AG04450 (cell line): ENCODE results near the gene ADGRD2. TPM values are rescaled to one million over a fixed set of nuclear protein-coding genes. Genes with fewer than 3 reads are reported as not detected.

Experiments used
- CTCF ChIA-PET: fragments of 300-600, 350-600 bp; formaldehyde crosslinking; extraction: SDS; loops from one replicate; lab custom pipeline; 2022; ENCODE audit warnings: antibody characterized with exemption, inconsistent platforms; lab: Charles Lee
- POLR2A ChIA-PET: fragments of 350-600 bp; formaldehyde crosslinking; extraction: SDS; loops from one replicate; lab custom pipeline; 2021; ENCODE audit warnings: antibody characterized with exemption, inconsistent platforms; lab: Yijun Ruan, JAX
- DNase-seq: peaks from one replicate; pipeline ENCODE4 v3.0.0-alpha.2; 2011; ENCODE audit warnings: low read depth, low spot score
- H3K27ac ChIP-seq: one replicate; pipeline ENCODE4 v1.5.1; 2012; ENCODE audit warnings: low read depth, low read length, control low read depth
- H3K27me3 ChIP-seq: one replicate; pipeline ENCODE4 v1.6.0; 2012; ENCODE audit warnings: low read length; ENCODE audit not compliant: control insufficient read depth, insufficient read depth
- H3K4me3 ChIP-seq: 2 replicates; pipeline ENCODE4 v1.5.1; 2011; ENCODE audit warnings: mild to moderate bottlenecking, low read depth, low read length, control low read depth
- H3K9me3 ChIP-seq: 2 replicates; pipeline ENCODE4 v1.5.1; 2012; ENCODE audit warnings: low read length; ENCODE audit not compliant: control insufficient read depth, insufficient read depth
- polyA plus RNA-seq: library from polyadenylated mRNA; depleted of rRNA; stranded (reverse); fragments of >200 nt; gene quantifications from 2 replicates; pipeline ENCODE4 v1.2.3, GENCODE V29; 2011
- TF ChIP-seq, protein P1 (sequence below): IDR thresholded peaks from 2 replicates; pipeline ENCODE4 v1.5.1; 2011; ENCODE audit warnings: low read depth, low read length, control low read depth, inconsistent platforms

ADGRD2 gene
- polyA plus RNA-seq, 1 experiment: not detected

- no peak overlapping the region for H3K27ac ChIP-seq
- no peak overlapping the region for H3K4me3 ChIP-seq
- no peak for DNase-seq
- no peaks in the 10 kb centered on the region; the same call in 1 of the 2 replicates for H3K9me3 ChIP-seq
- H3K27me3 ChIP-seq: peaks cover 79% of the 10 kb centered on the region
- CTCF ChIA-PET: no interaction called here
- POLR2A ChIA-PET: interaction anchor here (0.7 kb wide), 1 partner anchor 24 kb away, joined by 4 read pairs; no protein-coding TSS in a partner anchor
- TF ChIP-seq, protein P1, sequence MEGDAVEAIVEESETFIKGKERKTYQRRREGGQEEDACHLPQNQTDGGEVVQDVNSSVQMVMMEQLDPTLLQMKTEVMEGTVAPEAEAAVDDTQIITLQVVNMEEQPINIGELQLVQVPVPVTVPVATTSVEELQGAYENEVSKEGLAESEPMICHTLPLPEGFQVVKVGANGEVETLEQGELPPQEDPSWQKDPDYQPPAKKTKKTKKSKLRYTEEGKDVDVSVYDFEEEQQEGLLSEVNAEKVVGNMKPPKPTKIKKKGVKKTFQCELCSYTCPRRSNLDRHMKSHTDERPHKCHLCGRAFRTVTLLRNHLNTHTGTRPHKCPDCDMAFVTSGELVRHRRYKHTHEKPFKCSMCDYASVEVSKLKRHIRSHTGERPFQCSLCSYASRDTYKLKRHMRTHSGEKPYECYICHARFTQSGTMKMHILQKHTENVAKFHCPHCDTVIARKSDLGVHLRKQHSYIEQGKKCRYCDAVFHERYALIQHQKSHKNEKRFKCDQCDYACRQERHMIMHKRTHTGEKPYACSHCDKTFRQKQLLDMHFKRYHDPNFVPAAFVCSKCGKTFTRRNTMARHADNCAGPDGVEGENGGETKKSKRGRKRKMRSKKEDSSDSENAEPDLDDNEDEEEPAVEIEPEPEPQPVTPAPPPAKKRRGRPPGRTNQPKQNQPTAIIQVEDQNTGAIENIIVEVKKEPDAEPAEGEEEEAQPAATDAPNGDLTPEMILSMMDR: no peak
Measured at GRCh38 chr9:124495126-124496074, 45.1 kb downstream of the ADGRD2 start.

GRCh38 chr9:124496075-124496449 is 45.8 kb downstream of the ADGRD2 start:
- Histone ChIP-seq H3K4me3 (no peak overlapping the region), H3K9me3 (no peaks in the 10 kb centered on the region; the same call in 1 of the 2 replicates), H3K27me3 (peaks cover 80% of the 10 kb centered on the region), H3K27ac (no peak overlapping the region)
- ChIA-PET CTCF (no interaction called here), POLR2A (interaction anchor here (0.7 kb wide), 1 partner anchor 24 kb away, joined by 4 read pairs; no protein-coding TSS in a partner anchor)
- DNase-seq: no peak
- TF ChIP-seq, protein P1: no peak

- ChIA-PET CTCF (no interaction called here), POLR2A (no interaction called here)
- TF ChIP-seq, protein P1: no peak
- no peak for DNase-seq
- Histone ChIP-seq H3K4me3 (no peak overlapping the region), H3K9me3 (no peaks in the 10 kb centered on the region; the same call in 1 of the 2 replicates), H3K27me3 (peaks cover 80% of the 10 kb centered on the region), H3K27ac (no peak overlapping the region)
Measured at GRCh38 chr9:124496463-124496862, 46.2 kb downstream of the ADGRD2 start.

DNA sequence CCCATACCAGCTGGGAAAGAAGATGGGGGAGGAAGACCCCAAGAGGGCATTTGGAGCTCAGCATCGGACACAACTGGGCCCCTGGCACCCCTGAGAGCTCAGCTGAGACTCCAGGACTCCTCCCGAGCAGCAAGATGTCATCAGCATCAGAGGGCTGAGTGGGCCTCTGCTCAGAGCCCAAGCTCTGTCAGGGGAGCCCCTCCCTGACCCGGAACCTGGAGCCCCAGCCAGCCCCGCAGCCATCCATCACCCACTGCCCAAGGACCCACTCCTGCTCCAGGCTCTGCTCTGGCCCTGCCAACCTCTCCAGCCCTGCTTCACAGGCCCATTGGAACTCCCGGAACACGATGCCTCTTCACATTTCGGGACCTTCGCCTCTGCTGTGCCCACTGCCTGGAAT is 47.2 kb downstream of the ADGRD2 start:
- ChIA-PET POLR2A (interaction anchor here (0.6 kb wide), 1 partner anchor 16 kb away, joined by 3 read pairs; no protein-coding TSS in a partner anchor), CTCF (no interaction called here)
- TF ChIP-seq, protein P1: no peak
- peaks cover 87% of the 10 kb centered on the region for H3K27me3 ChIP-seq
- H3K27ac ChIP-seq: no peak overlapping the region
- no peaks in the 10 kb centered on the region; the same call in 1 of the 2 replicates for H3K9me3 ChIP-seq
- no peak for DNase-seq
- no peak overlapping the region for H3K4me3 ChIP-seq

GRCh38 chr9:124498040-124498439 is 47.8 kb downstream of the ADGRD2 start:
- ChIA-PET CTCF (no interaction called here), POLR2A (interaction anchor here (0.6 kb wide), 1 partner anchor 17 kb away, joined by 3 read pairs; no protein-coding TSS in a partner anchor)
- H3K9me3 ChIP-seq: no peaks in the 10 kb centered on the region; the same call in 1 of the 2 replicates
- TF ChIP-seq, protein P1: no peak
- no peak overlapping the region for H3K4me3 ChIP-seq
- no peak overlapping the region for H3K27ac ChIP-seq
- H3K27me3 ChIP-seq: peaks cover 87% of the 10 kb centered on the region
- DNase-seq: no peak
